CD14-positive monocyte (primary cell): ENCODE measurements around the gene TNFRSF8. TPM values are rescaled to one million over a fixed set of nuclear protein-coding genes. Genes with fewer than 3 reads are reported as not detected.
"Not testable (repeated sequence)": the region's sequence is repeated elsewhere in the genome, so short reads cannot be mapped to it uniquely, and the experiment has no call there.

Source experiments
- DNase-seq, 3 donors: peaks; one replicate each; pipeline ENCODE4 v3.0.0-alpha.2; 2011 to 2022
- H2AFZ ChIP-seq: 2 replicates; pipeline ENCODE4 v1.6.0; 2012; ENCODE audit warnings: mild to moderate bottlenecking, low read depth, low read length, inconsistent platforms; ENCODE audit not compliant: insufficient read depth, poor library complexity, severe bottlenecking
- H3K27ac ChIP-seq, 2 donors: 1 replicate in 1 of 2; 2 replicates in 1 of 2; pipeline ENCODE4 v1.5.1; 2012 to 2013; ENCODE audit warnings: low read length in 2 of 2, control low read depth in 1 of 2, inconsistent platforms in 1 of 2, low read depth in 1 of 2, mild to moderate bottlenecking in 1 of 2
- H3K27me3 ChIP-seq, 2 donors: one replicate each; pipeline versions ENCODE4 v1.6.0 to v1.6.1; 2011 to 2013; ENCODE audit warnings: low read length in 2 of 2; ENCODE audit not compliant: control insufficient read depth in 2 of 2, insufficient read depth in 2 of 2
- H3K36me3 ChIP-seq, 2 donors: replicated peaks in 1 of 2; 1 replicate in 1 of 2; 2 replicates in 1 of 2; pipeline versions ENCODE4 v1.5.1 to v1.6.1; 2012 to 2013; ENCODE audit warnings: low read length in 2 of 2, control low read depth in 1 of 2, inconsistent platforms in 1 of 2, mild to moderate bottlenecking in 1 of 2; ENCODE audit not compliant: insufficient read depth in 2 of 2, control insufficient read depth in 1 of 2
- H3K4me1 ChIP-seq, 2 donors: 1 replicate in 1 of 2; 2 replicates in 1 of 2; pipeline versions ENCODE4 v1.5.1 to v1.6.1; 2012 to 2013; ENCODE audit warnings: low read length in 2 of 2, control low read depth in 1 of 2, inconsistent platforms in 1 of 2, mild to moderate bottlenecking in 1 of 2, moderate library complexity in 1 of 2; ENCODE audit not compliant: insufficient read depth in 2 of 2, control insufficient read depth in 1 of 2
- H3K4me2 ChIP-seq: replicated peaks from 2 replicates; pipeline ENCODE3; 2012; ENCODE audit warnings: low read length, moderate library complexity, mild to moderate bottlenecking; ENCODE audit not compliant: poor library complexity, severe bottlenecking; ENCODE audit errors: extremely low read depth
- H3K4me3 ChIP-seq, 3 experiments: fragments of 200-600 bp in 1 of 3; sonication (generic) in 1 of 3; replicated peaks in 1 of 3; 1 replicate in 2 of 3; 2 replicates in 1 of 3; pipeline ENCODE4 v1.5.1; 2011 to 2013; ENCODE audit warnings: low read length in 3 of 3, mild to moderate bottlenecking in 3 of 3, control low read depth in 2 of 3, low read depth in 2 of 3, inconsistent platforms in 1 of 3, moderate library complexity in 1 of 3
- H3K79me2 ChIP-seq: 2 replicates; pipeline ENCODE4 v1.6.0; 2012; ENCODE audit warnings: mild to moderate bottlenecking, control low read depth, inconsistent platforms, low read length, moderate library complexity; ENCODE audit not compliant: insufficient read depth
- H3K9ac ChIP-seq: 2 replicates; pipeline ENCODE4 v1.6.0; 2017; ENCODE audit warnings: low read length, mild to moderate bottlenecking; ENCODE audit not compliant: insufficient read depth, poor library complexity, severe bottlenecking
- H3K9me3 ChIP-seq, 2 donors: replicated peaks in 1 of 2; 1 replicate in 1 of 2; 2 replicates in 1 of 2; pipeline versions ENCODE4 v1.5.1 to v1.6.1; 2012 to 2013; ENCODE audit warnings: low read length in 2 of 2, control low read depth in 1 of 2; ENCODE audit not compliant: control insufficient read depth in 1 of 2, insufficient read depth in 1 of 2
- H4K20me1 ChIP-seq: 2 replicates; pipeline ENCODE4 v1.6.0; 2012; ENCODE audit warnings: mild to moderate bottlenecking, low read length, control low read depth, moderate library complexity; ENCODE audit not compliant: insufficient read depth
- H3K27ac Mint-ChIP-seq, 7 donors: one replicate each; pipeline ENCODE4 v1.8.0; 2020; ENCODE audit warnings: mild to moderate bottlenecking in 7 of 7, mixed read lengths in 7 of 7, moderate library complexity in 6 of 7, inconsistent platforms in 2 of 7
- H3K27me3 Mint-ChIP-seq, 3 donors: one replicate each; pipeline ENCODE4 v1.8.0; 2021 to 2022; ENCODE audit warnings: low read depth in 3 of 3, mild to moderate bottlenecking in 3 of 3, mixed read lengths in 3 of 3, moderate library complexity in 3 of 3, inconsistent platforms in 1 of 3
- H3K36me3 Mint-ChIP-seq, 2 donors: one replicate each; pipeline ENCODE4 v1.8.0; 2020; ENCODE audit warnings: mixed read lengths in 2 of 2, inconsistent platforms in 1 of 2, mild to moderate bottlenecking in 1 of 2
- H3K4me1 Mint-ChIP-seq: one replicate; pipeline ENCODE4 v1.8.0; 2020; ENCODE audit warnings: mild to moderate bottlenecking, mixed read lengths
- H3K4me3 Mint-ChIP-seq, 2 donors: one replicate each; pipeline ENCODE4 v1.8.0; 2020; ENCODE audit warnings: mild to moderate bottlenecking in 2 of 2, mixed read lengths in 2 of 2, moderate library complexity in 1 of 2
- H3K9me3 Mint-ChIP-seq, 7 donors: one replicate each; pipeline ENCODE4 v1.8.0; 2020 to 2022; ENCODE audit warnings: mixed read lengths in 7 of 7, mild to moderate bottlenecking in 6 of 7, moderate library complexity in 6 of 7, inconsistent platforms in 2 of 7
- WGBS: methylation state at CpG from one replicate; pipeline ENCODE4 v1.1.5; 2013; ENCODE audit warnings: missing lambda C conversion rate; ENCODE audit not compliant: insufficient coverage; 5-methylcytosine and 5-hydroxymethylcytosine counted together
- intact Hi-C, 2 donors: fragments of 100-400 bp; cut with micrococcal nuclease; formaldehyde crosslinking; loops; one replicate each; pipeline versions ENCODE4 v1.15.0 to v1.15.1; 2023
- polyA plus RNA-seq, 3 donors: library from polyadenylated mRNA; depleted of rRNA in 1 of 3; unstranded in 2 of 3; stranded (reverse) in 1 of 3; fragments of 300-500 nt in 2 of 3; fragments of >200 nt in 1 of 3; fragmentation: Illumina TruSeq in 2 of 3; gene quantifications; 1 replicate in 2 of 3; 2 replicates in 1 of 3; pipeline ENCODE4 v1.2.3, GENCODE V29; 2012 to 2021
- TF ChIP-seq, protein P1 (sequence below): fragments of 200-600 bp; IDR thresholded peaks from one replicate; pipeline ENCODE4 v1.8.0; 2022; ENCODE audit warnings: antibody characterized with exemption, mild to moderate bottlenecking

Gene TNFRSF8
- polyA plus RNA-seq, 3 donors, result 10.9 to 11.9 (median 11.8) TPM

GRCh38 chr1:12106153-12106552 is 43.0 kb downstream of the TNFRSF8 start:
- H3K4me3 Mint-ChIP-seq, result no peak overlapping the region

GRCh38 chr1:12106861-12107260 is 43.8 kb downstream of the TNFRSF8 start:
- H3K27ac Mint-ChIP-seq, H3K27me3 Mint-ChIP-seq, H3K9me3 ChIP-seq, H2AFZ ChIP-seq, H3K4me1 ChIP-seq, H3K9me3 Mint-ChIP-seq, H4K20me1 ChIP-seq, H3K27ac ChIP-seq, H3K36me3 ChIP-seq, DNase-seq, H3K4me2 ChIP-seq, H3K4me3 Mint-ChIP-seq, H3K9ac ChIP-seq, H3K27me3 ChIP-seq, H3K79me2 ChIP-seq, H3K4me3 ChIP-seq, H3K36me3 Mint-ChIP-seq, intact Hi-C loops, H3K4me1 Mint-ChIP-seq: not testable (repeated sequence)
- WGBS, result 78% methylated on average over 9 of the region's 9 CpGs
- TF ChIP-seq, protein P1, sequence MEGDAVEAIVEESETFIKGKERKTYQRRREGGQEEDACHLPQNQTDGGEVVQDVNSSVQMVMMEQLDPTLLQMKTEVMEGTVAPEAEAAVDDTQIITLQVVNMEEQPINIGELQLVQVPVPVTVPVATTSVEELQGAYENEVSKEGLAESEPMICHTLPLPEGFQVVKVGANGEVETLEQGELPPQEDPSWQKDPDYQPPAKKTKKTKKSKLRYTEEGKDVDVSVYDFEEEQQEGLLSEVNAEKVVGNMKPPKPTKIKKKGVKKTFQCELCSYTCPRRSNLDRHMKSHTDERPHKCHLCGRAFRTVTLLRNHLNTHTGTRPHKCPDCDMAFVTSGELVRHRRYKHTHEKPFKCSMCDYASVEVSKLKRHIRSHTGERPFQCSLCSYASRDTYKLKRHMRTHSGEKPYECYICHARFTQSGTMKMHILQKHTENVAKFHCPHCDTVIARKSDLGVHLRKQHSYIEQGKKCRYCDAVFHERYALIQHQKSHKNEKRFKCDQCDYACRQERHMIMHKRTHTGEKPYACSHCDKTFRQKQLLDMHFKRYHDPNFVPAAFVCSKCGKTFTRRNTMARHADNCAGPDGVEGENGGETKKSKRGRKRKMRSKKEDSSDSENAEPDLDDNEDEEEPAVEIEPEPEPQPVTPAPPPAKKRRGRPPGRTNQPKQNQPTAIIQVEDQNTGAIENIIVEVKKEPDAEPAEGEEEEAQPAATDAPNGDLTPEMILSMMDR, result peak; percentile 49

More at GRCh38 chr1:12106153-12106552, 43.0 kb downstream of the TNFRSF8 start:
- Histone ChIP-seq H3K4me2 (no peak overlapping the region), H4K20me1 (no peaks in the 10 kb centered on the region), H3K9ac (no peak overlapping the region), H3K79me2 (no peaks in the 10 kb centered on the region), H3K27me3 (no peaks in the 10 kb centered on the region), H3K4me1 (no peaks in the 10 kb centered on the region), H2AFZ (no peak overlapping the region), H3K4me3 (no peak overlapping the region), H3K36me3 (no peaks in the 10 kb centered on the region), H3K9me3 (no peaks in the 10 kb centered on the region), H3K27ac (no peak overlapping the region)
- Mint-ChIP-seq H3K27me3 (peaks cover 3 to 6% (median 5%) of the 10 kb centered on the region in 3 donors), H3K36me3 (no peaks in the 10 kb centered on the region), H3K4me1 (no peaks in the 10 kb centered on the region), H3K9me3 (peaks cover 0 to 1% (median 0%) of the 10 kb centered on the region in 7 donors), H3K27ac (no peak overlapping the region)
- 96% methylated on average over 3 of the region's 5 CpGs for WGBS
- TF ChIP-seq, protein P1, result no peak
- intact Hi-C loops, result no loop called here
- no peak for DNase-seq
